SU-DHL-6 (cell line): ENCODE measurements around the gene MAST1.

ENCODE experiments used
- H2AFZ ChIP-seq: fragments of 200-600 bp; sonication (generic); 2 replicates; pipeline ENCODE4 v1.6.1; 2014; ENCODE audit warnings: low read depth, mild to moderate bottlenecking, moderate library complexity, mixed read lengths, antibody characterized with exemption, low read length; ENCODE audit not compliant: severe bottlenecking
- H3F3A ChIP-seq: fragments of 200-600 bp; shearing (Covaris generic); 2 replicates; pipeline ENCODE4 v1.6.0; 2016; ENCODE audit warnings: antibody characterized with exemption, mild to moderate bottlenecking; ENCODE audit not compliant: insufficient read depth
- H3K27ac ChIP-seq: fragments of 200-600 bp; sonication (generic); 2 replicates; pipeline ENCODE4 v1.5.1; 2016; ENCODE audit warnings: low read depth, mild to moderate bottlenecking, low read length, moderate library complexity, mixed read lengths
- H3K27me3 ChIP-seq: fragments of 200-600 bp; sonication (generic), shearing (Covaris generic); 2 replicates; pipeline ENCODE4 v1.6.0; 2014; ENCODE audit warnings: mild to moderate bottlenecking, low read length
- H3K36me3 ChIP-seq: fragments of 200-600 bp; sonication (generic); 2 replicates; pipeline ENCODE4 v1.6.1; 2014; ENCODE audit warnings: mild to moderate bottlenecking, low read length, mixed read lengths
- H3K4me2 ChIP-seq: fragments of 300-600, 200-600 bp; shearing (Covaris generic), sonication (generic); 2 replicates; pipeline ENCODE4 v1.6.0; 2014; ENCODE audit warnings: low read length, low read depth, mild to moderate bottlenecking; ENCODE audit not compliant: poor library complexity, severe bottlenecking
- H3K4me3 ChIP-seq: fragments of 200-600 bp; sonication (generic); 2 replicates; pipeline ENCODE4 v1.5.1; 2014; ENCODE audit warnings: antibody characterized with exemption, low read length, mild to moderate bottlenecking, mixed read lengths; ENCODE audit not compliant: insufficient read depth, poor library complexity, severe bottlenecking
- H3K79me2 ChIP-seq: fragments of 200-600 bp; sonication (generic); 2 replicates; pipeline ENCODE4 v1.6.1; 2014; ENCODE audit warnings: mild to moderate bottlenecking, low read length, moderate library complexity; ENCODE audit not compliant: insufficient read depth
- H3K9ac ChIP-seq: fragments of 200-600 bp; sonication (generic); 2 replicates; pipeline ENCODE4 v1.7.0; 2014; ENCODE audit warnings: mild to moderate bottlenecking, low read length
- H3K9me2 ChIP-seq: fragments of 200-600 bp; sonication (generic); replicated peaks from 2 replicates; pipeline ENCODE4 v1.6.1; 2014; ENCODE audit warnings: low read length; ENCODE audit not compliant: insufficient read depth
- H3K9me3 ChIP-seq: fragments of 200-600 bp; sonication (generic); 2 replicates; pipeline ENCODE4 v1.6.1; 2014; ENCODE audit warnings: low read length, mixed read lengths; ENCODE audit not compliant: insufficient read depth
- H4K20me1 ChIP-seq: fragments of 200-600 bp; sonication (generic); 2 replicates; pipeline ENCODE4 v1.6.1; 2014; ENCODE audit warnings: low read depth, mild to moderate bottlenecking, antibody characterized with exemption, low read length, moderate library complexity, mixed read lengths
- CTCF ChIP-seq: fragments of 200-600 bp; sonication (generic); IDR thresholded peaks from one replicate; pipeline ENCODE4 v1.5.1; 2017; ENCODE audit warnings: antibody characterized with exemption, mild to moderate bottlenecking, low read length, moderate library complexity; ENCODE audit not compliant: insufficient read depth, poor library complexity, severe bottlenecking
- EZH2phosphoT487 ChIP-seq: fragments of 200-600 bp; sonication (generic), shearing (Covaris generic); conservative IDR thresholded peaks from 2 replicates; pipeline ENCODE4 v1.6.1; 2018; ENCODE audit warnings: mild to moderate bottlenecking, antibody characterized with exemption, low read length, moderate library complexity, mixed read lengths

Gene MAST1

GRCh38 chr19:12833418-12833737 is 4.9 kb upstream of the MAST1 start:
- H3K9me3 ChIP-seq = no peaks in the 10 kb centered on the region
- H2AFZ ChIP-seq = no peak overlapping the region
- H3K4me2 ChIP-seq = peak overlapping the region; percentile 69
- no peaks in the 10 kb centered on the region for H3K9me2 ChIP-seq
- no peaks in the 10 kb centered on the region for H3K79me2 ChIP-seq
- no peaks in the 10 kb centered on the region for H4K20me1 ChIP-seq
- H3K27ac ChIP-seq = no peak overlapping the region
- TF ChIP-seq EZH2phosphoT487 = no peak
- no peak for TF ChIP-seq CTCF
- H3K9ac ChIP-seq = peak overlapping the region; percentile 46
- peaks cover 13% of the 10 kb centered on the region for H3F3A ChIP-seq
- peak overlapping the region; percentile 54 for H3K4me3 ChIP-seq
- H3K27me3 ChIP-seq = no peaks in the 10 kb centered on the region
- H3K36me3 ChIP-seq = no peaks in the 10 kb centered on the region

GRCh38 chr19:12833738-12834565 is 4.4 kb upstream of the MAST1 start:
- Histone ChIP-seq H3K27me3 (no peaks in the 10 kb centered on the region), H3K27ac (no peak overlapping the region), H3K4me3 (peak overlapping the region; percentile 81)

GRCh38 chr19:12834566-12834943 is 3.8 kb upstream of the MAST1 start, which contains the start of gene RTBDN:
Gene RTBDN, minus strand, starts transcription at chr19:12834579. Its CDS starts 4,600 bp downstream, at chr19:12829979.
- H4K20me1 ChIP-seq = no peaks in the 10 kb centered on the region
- peak within 1 kb of the TSS; percentile 81 for H3K4me3 ChIP-seq
- H3K9me3 ChIP-seq = no peaks in the 10 kb centered on the region
- H3F3A ChIP-seq = peaks cover 19% of the 10 kb centered on the region
- H3K27me3 ChIP-seq = no peaks in the 10 kb centered on the region
- TF ChIP-seq EZH2phosphoT487 = no peak
- TF ChIP-seq CTCF = no peak
- no peaks in the 10 kb centered on the region for H3K79me2 ChIP-seq
- H2AFZ ChIP-seq = peak within 1 kb of the TSS; percentile 94
- H3K4me2 ChIP-seq = peak within 1 kb of the TSS; percentile 69
- H3K9me2 ChIP-seq = no peaks in the 10 kb centered on the region
- peak within 1 kb of the TSS; percentile 71 for H3K9ac ChIP-seq
- no peak within 1 kb of the TSS for H3K27ac ChIP-seq
- no peaks in the 10 kb centered on the region for H3K36me3 ChIP-seq

More at GRCh38 chr19:12833738-12834565, 4.4 kb upstream of the MAST1 start:
- TF ChIP-seq EZH2phosphoT487 (no peak), CTCF (no peak)
- H3K9ac ChIP-seq = peak overlapping the region; percentile 71
- H3K9me2 ChIP-seq = no peaks in the 10 kb centered on the region
- H3K4me2 ChIP-seq = peak overlapping the region; percentile 60
- H4K20me1 ChIP-seq = no peaks in the 10 kb centered on the region
- H3K79me2 ChIP-seq = no peaks in the 10 kb centered on the region
- no peaks in the 10 kb centered on the region for H3K36me3 ChIP-seq
- H3K9me3 ChIP-seq = no peaks in the 10 kb centered on the region
- H3F3A ChIP-seq = peaks cover 13% of the 10 kb centered on the region
- H2AFZ ChIP-seq = peak overlapping the region; percentile 94
